ENCODE measurements around the gene PCP4L1. TPM values are rescaled to one million over a fixed set of nuclear protein-coding genes. Genes with fewer than 3 reads are reported as not detected.
"Not testable (repeated sequence)": the region's sequence is repeated elsewhere in the genome, so short reads cannot be mapped to it uniquely, and the experiment has no call there.

PCP4L1 gene
- total and polyA plus RNA-seq, 8 donors = 0.08 to 0.23 (median 0.14) TPM; not detected in 4

- intact Hi-C loops (cut with DNase I) = loop anchor here in 1 of 3 donors (10.0 kb wide), 1 partner anchor 155 kb away; no protein-coding TSS in a partner anchor
- WGBS, 2 donors = 59 to 68% methylated on average over 5 of the region's 5 CpGs
- Histone ChIP-seq H3K27me3 (no peaks in the 10 kb centered on the region), H3K4me3 (no peak overlapping the region), H3K4me1 (no peaks in the 10 kb centered on the region), H3K36me3 (no peaks in the 10 kb centered on the region), H3K9me3 (no peaks in the 10 kb centered on the region), H3K27ac (no peak overlapping the region)
- TF ChIP-seq CTCF (IDR thresholded peaks at IDR 0.05) = no peak
- no peak for FAIRE-seq
- no peak for DNase-seq
- no peak for ATAC-seq
These were observed 38.5 kb upstream of the PCP4L1 start for GRCh38 chr1:161220002-161220401.

GRCh38 chr1:161222175-161223019, 36.1 kb upstream of the PCP4L1 start:
- TF ChIP-seq CTCF (IDR thresholded peaks at IDR 0.05) = no peak
- DNase-seq (peak in 1 of 6 donors; percentile 13), FAIRE-seq (no peak), ATAC-seq (no peak)
- Histone ChIP-seq H3K36me3 (no peaks in the 10 kb centered on the region), H3K4me1 (peaks cover 0 to 9% (median 0%) of the 10 kb centered on the region in 3 donors), H3K27ac (no peak overlapping the region), H3K4me3 (no peak overlapping the region), H3K9me3 (no peaks in the 10 kb centered on the region), H3K27me3 (no peaks in the 10 kb centered on the region)
- intact Hi-C loops (cut with DNase I) = loop anchor here in 1 of 3 donors (10.0 kb wide), 1 partner anchor 152 kb away; no protein-coding TSS in a partner anchor
- 64 to 68% methylated on average over 6 of the region's 6 CpGs for whole genome bisulfite sequencing, 2 donors

- intact Hi-C loops (cut with DNase I) = loop anchor here in 1 of 3 donors (10.0 kb wide), 1 partner anchor 151 kb away; no protein-coding TSS in a partner anchor
- Histone ChIP-seq H3K27ac (no peak overlapping the region), H3K4me1 (peaks cover 0 to 11% (median 0%) of the 10 kb centered on the region in 3 donors), H3K27me3 (no peaks in the 10 kb centered on the region), H3K4me3 (no peak overlapping the region), H3K36me3 (no peaks in the 10 kb centered on the region), H3K9me3 (no peaks in the 10 kb centered on the region)
- ATAC-seq (no peak), FAIRE-seq (no peak), DNase-seq (no peak)
- 65 to 71% methylated on average over 7 of the region's 7 CpGs for WGBS, 2 donors
- no peak for TF ChIP-seq CTCF (IDR thresholded peaks at IDR 0.05)
These were observed 34.5 kb upstream of the PCP4L1 start for GRCh38 chr1:161223805-161224694.

- DNase-seq, H3K9me3 ChIP-seq, H3K27ac ChIP-seq, H3K36me3 ChIP-seq, FAIRE-seq, ATAC-seq, H3K27me3 ChIP-seq, H3K4me3 ChIP-seq: not testable (repeated sequence)
- 76 to 80% methylated on average over 12 to 13 of the region's 13 CpGs for WGBS, 2 donors
- H3K4me1 ChIP-seq = peaks cover 0 to 11% (median 0%) of the 10 kb centered on the region in 3 donors
- intact Hi-C loops (cut with DNase I) = loop anchor here in 1 of 3 donors (5.0 to 10.0 kb wide), 2 partner anchors 73 to 150 kb away; no protein-coding TSS in a partner anchor
These were observed 33.9 kb upstream of the PCP4L1 start for GRCh38 chr1:161224695-161225087.

GRCh38 chr1:161225178-161225533, 33.4 kb upstream of the PCP4L1 start:
- no peaks in the 10 kb centered on the region for H3K9me3 ChIP-seq
- H3K27me3 ChIP-seq = no peaks in the 10 kb centered on the region
- H3K36me3 ChIP-seq = no peaks in the 10 kb centered on the region
- TF ChIP-seq CTCF (IDR thresholded peaks at IDR 0.05) = no peak
- peak overlapping the region in 2 of 4 donors; percentile 11 to 26 for H3K27ac ChIP-seq
- WGBS, 2 donors = 66 to 67% methylated on average over 7 of the region's 7 CpGs
- no peak overlapping the region for H3K4me3 ChIP-seq
- FAIRE-seq (no peak), DNase-seq (no peak), ATAC-seq (no peak)
- H3K4me1 ChIP-seq = peaks cover 0 to 11% (median 0%) of the 10 kb centered on the region in 3 donors
- intact Hi-C loops (cut with DNase I) = loop anchor here in 1 of 3 donors (5.0 to 10.0 kb wide), 2 partner anchors 72 to 150 kb away; no protein-coding TSS in a partner anchor

Data from pancreas (tissue), 10 donors.